Stimulated activated CD8-positive, alpha-beta memory T cell treated with anti-CD3 and anti-CD28 coated beads, Interleukin-4, amount 100 ng/mL, for 1 hour (primary cell): ENCODE measurements around the gene GABPB1.
A peak's percentile ranks its signal among the peaks of the same experiment; 100 is the strongest.

ENCODE experiments used
- DNase-seq, 2 donors: peaks; one replicate each; pipeline ENCODE4 v3.0.0-alpha.2; 2020; ENCODE audit warnings: low read depth in 2 of 2, low spot score in 1 of 2

The GABPB1 gene

GRCh38 chr15:50280271-50280670, 74.7 kb downstream of the GABPB1 start:
- DNase-seq = no peak

- no peak for DNase-seq
Measured at GRCh38 chr15:50278496-50278895, 76.5 kb downstream of the GABPB1 start.

GRCh38 chr15:50277370-50277769, 77.6 kb downstream of the GABPB1 start:
- DNase-seq = no peak

DNA sequence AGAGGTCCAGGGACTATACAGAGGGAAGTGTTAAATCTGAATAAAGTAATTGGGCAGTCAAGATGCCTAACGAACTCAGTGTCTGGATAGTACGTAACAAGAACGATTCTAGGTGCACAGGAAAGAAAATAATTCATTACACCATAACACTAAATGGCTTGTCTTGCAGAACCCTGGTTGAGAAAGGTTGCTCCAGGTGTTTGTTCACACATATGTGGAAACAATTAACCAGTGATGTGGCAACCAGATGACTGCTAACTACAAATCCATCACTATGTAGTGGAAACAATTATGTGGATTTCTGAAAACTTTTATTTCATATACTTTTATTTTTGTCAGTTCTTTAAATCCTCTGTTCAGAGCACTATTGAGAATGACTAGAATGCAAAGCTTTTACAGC, 79.1 kb downstream of the GABPB1 start:
- DNase-seq = no peak

DNA sequence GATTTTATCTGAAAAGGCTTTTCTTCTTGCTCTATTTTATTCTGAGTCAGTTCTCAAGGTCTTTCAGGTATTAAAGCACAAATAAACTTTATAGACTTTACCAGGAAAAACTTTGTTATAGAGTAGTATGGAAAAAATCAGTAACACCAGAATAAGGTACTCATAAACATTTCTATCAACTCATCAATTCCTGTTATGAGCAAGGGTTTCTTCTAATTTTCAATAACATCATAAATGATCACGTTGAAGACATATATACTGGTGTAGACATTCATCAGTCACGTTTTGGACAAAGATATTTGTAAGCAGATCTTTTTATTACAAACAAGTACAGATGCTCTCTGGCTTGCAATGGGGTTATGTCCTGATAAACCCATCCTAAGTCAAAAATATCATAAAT, 79.9 kb downstream of the GABPB1 start:
- no peak for DNase-seq

GRCh38 chr15:50267577-50267976, 87.4 kb downstream of the GABPB1 start:
- DNase-seq = no peak

GRCh38 chr15:50265620-50266019, 89.4 kb downstream of the GABPB1 start, which contains the start of gene HDC:
TSS of gene HDC (minus strand) at chr15:50265726. CDS start at chr15:50265623, 103 bp downstream.
- DNase-seq = no peak

- peak in 1 of 2 donors; percentile 11 for DNase-seq
Measured at GRCh38 chr15:50262533-50262932, 92.5 kb downstream of the GABPB1 start.

DNA sequence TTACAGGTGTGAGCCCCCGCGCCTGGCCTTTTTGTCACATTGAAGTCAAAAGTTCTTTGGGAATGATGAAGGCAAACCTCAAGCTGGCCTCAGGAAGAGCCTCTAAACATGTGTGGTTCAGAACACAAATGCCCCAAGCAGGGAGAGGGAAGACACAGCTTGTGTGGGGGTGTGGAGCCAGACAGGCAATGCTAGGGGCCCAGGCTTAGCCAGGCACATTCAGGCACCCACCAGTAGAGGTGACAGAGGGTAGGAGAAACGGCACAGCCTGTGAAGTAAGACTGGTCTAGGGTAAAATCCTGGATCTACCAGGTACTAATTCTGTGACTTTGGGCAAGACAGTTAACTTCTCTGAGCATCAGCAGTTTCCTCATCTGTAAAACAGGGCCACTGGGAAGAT, 93.0 kb downstream of the GABPB1 start:
- no peak for DNase-seq

DNA sequence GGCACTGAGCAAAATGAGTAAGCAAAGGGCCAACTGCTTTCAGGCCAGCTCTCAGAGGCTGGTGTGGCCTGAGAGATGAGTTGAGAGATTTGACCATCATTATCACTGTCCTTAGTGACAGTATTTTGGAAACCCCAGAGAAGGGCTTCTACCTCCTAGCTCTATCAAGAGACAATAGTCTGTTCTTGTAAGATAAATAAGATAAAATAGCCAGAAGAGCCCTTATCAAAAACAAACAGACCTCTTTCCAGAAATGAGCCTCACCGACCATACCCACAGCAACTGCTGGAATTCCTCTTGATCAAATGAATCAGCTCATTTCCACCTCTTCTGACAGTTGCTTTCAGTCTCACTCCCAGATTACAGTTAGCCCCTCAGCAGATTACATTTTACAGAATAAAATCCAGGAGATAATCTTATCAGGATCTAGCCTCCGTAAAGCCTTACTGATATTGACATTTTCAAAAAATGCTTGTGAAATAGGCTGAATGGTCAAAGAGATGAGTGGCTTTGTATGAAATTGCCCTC, 94.0 kb downstream of the GABPB1 start:
- DNase-seq = no peak

DNA sequence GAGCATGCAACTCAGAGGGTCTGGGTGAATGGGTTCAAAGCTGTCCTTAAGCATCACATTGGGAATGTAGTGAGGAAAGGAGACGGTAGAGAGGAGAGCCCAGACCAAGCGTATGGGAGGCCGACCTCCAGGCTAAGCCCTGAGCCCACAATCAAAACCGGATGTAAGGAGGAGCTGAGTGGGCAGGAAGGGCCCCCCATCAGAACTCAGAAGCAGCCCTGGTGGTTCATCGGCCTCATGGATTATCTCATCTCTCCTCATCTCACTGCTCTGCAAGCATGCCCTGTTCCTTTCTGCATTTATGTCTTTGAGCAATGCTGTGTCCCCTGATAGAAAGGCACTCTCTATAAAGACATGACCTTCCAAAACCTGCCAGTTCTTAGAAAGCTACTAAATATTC, 95.7 kb downstream of the GABPB1 start:
- DNase-seq = no peak

- no peak for DNase-seq
Measured at GRCh38 chr15:50257924-50258323, 97.1 kb downstream of the GABPB1 start.

DNA sequence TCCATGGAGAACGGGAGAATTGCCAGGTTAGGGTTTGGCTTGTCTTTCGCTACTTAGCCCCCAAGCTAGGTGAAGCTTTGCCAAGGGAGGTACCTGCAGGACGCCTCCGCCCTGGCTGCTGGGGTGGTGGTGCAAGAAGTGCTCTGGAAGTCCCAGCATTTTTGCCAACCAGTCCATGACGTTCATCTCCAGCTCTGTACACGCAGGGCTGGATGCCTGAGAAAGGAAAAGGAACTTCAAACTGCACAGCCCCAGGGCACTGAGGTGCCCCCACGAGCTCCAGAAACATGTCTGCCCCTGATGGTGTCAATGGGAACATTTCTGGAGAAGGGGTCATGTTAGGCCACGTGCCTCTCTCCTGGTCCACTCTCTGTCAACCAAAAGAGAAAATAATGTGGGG, 97.7 kb downstream of the GABPB1 start:
- no peak for DNase-seq

DNA sequence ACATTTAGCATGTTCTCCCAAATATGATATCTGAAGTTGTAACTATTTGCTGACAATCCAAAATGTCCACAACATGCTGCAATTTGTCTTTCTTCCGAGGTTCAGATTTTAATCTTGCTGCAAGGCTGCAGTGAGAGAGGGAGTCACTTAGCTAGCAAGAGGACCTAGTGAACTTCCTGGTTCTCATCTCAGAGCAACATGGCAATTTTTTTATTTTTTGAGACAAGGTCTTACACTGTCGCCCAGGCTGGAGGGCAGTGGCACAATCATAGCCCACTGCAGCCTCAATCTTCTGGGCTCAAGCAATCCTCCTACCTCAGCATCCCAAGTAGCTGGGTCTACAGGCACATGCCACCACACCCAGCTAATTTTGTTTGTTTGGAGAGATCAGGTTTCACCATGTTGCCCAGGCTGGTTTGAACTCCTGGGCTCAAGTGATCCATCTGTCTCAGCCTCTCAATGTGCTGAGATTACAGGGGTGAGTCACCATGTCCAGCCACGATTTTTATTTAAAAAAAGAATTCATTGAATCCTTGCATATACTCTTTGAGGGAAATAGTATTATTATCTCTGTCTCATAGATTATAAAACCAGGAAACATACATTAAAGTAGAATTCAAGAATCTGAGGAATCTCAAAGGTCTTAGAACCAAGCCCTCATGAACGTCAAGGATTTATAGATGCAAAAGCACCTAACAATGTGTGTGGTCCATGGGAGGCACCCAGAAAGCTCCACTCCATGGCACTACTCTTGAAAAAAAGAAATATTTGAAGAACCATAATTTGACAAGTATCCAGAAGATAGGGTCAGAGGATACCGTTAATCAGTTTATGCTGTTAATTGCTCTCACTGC, 98.6 kb downstream of the GABPB1 start:
- no peak for DNase-seq

DNA sequence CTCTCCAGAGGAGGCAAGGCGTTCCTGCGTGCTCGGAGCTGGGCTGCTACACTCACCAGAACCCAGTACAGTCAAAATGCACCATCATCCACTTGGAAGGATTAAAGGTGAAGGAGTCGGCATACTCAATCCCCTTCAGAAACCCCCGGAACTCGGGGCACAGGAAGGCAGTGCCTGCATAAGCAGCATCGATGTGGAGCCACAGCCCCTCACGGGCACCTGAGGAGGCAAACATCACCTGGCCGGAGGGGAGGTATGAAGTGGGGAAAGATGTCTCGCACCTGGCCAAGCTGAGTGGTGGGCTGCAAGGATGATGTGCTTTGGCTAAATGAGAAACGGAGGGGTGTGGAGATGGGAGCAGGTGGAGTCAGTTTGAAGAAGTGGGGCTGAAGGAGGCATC, 102.4 kb downstream of the GABPB1 start:
- DNase-seq = no peak

- no peak for DNase-seq
Measured at GRCh38 chr15:50251638-50252182, 103.3 kb downstream of the GABPB1 start.

DNA sequence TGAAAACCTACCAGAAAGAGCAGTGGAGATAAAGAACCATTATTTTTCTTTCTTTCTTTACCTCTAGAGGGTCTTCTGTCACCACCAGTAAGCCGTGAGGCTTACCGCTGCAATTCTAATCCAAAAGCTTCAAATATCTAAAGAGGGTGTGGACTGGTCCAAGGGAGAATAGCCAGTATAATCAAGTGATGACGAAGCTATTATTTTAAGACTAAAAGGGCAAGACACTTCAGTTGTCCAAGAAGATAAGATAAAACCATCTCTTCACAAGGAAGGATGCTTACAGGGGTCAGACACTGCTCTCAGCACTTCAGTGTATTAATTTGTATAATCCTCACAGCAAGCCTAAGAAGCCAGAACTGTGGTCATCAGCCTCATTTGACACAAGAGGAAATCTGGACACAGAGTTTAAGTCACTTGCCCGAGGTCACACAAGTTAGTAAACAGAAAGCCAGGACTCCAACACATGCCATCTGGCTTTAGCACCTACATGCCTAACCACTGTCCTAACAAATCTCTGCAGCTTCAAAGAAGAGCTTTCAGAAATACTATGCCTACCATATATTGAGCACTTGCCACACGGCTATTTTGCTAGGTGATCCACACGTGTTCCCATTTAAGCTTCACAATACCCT, 104.1 kb downstream of the GABPB1 start:
- DNase-seq = no peak

DNA sequence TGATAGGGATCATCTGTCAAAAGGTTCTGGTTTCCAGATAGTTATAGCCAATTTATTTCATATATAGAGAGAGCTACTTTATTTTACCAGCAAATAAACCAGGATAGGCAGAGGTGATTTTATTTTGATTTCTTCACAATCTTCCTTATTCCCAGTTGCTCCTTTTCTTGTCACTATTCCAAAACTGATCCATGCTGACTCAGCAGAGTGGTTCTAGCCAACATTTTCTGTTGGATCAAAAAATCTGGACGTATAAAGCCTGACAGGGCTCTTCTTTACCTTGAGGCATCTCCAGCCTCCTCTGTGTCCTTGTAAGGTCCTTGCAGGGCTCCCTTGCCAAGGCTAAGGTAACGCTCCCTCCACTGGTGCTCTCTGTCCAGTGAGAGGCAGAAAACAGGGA, 105.3 kb downstream of the GABPB1 start:
- DNase-seq = no peak

DNA sequence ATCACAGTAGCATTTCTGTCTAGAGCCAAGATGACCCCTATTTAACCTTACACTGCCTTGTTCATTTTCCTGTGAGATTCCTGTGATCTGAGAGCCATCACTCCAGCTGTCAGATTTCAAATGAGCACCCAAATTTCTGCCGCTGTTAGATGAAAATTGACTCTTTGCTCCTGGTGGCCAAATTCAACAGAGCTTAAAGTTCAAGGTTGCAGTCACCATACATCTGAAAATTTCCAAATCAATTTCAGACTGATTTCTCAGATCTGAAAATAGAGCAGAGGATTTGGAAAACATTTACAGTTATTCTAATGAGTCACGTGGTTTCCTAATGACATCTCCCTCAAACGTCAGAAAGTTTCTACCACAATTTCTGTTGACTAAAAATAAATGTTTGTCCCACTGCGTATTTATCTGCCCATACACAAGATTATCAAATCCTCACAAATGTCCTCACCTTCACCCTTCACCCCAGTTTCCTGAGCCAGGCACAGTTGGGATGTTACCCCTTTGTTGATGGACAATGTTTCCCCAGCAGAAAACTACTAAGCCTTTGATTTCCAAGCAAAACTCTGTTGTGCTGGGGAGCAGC, 105.9 kb downstream of the GABPB1 start:
- DNase-seq = no peak

- DNase-seq = no peak
Measured at GRCh38 chr15:50247819-50248655, 107.0 kb downstream of the GABPB1 start.

GRCh38 chr15:50246631-50247030, 108.4 kb downstream of the GABPB1 start:
- DNase-seq = no peak
